Activated CD4-positive, alpha-beta T cell treated with anti-CD3 and anti-CD28 coated beads, Interleukin-10, Interleukin-2, amounts not matched to agents 100 ng/mL and 50 ng/mL, durations not matched to agents 16 hours and 8 hours (primary cell): ENCODE results near the gene LITAF.
"Not testable (repeated sequence)": the region's sequence is repeated elsewhere in the genome, so short reads cannot be mapped to it uniquely, and the experiment has no call there.

Experiments used
- DNase-seq: peaks from one replicate; pipeline ENCODE4 v3.0.0-alpha.2; 2020

Gene LITAF

GRCh38 chr16:11597235-11598095 lies 10.7 kb upstream of the LITAF start:
- no peak for DNase-seq

- no peak for DNase-seq
Observed at GRCh38 chr16:11596572-11597226, 10.0 kb upstream of the LITAF start.

GRCh38 chr16:11593581-11593980 lies 6.9 kb upstream of the LITAF start:
- no peak for DNase-seq

- DNase-seq = not testable (repeated sequence)
Observed at GRCh38 chr16:11593076-11593475, 6.4 kb upstream of the LITAF start.

- not testable (repeated sequence) for DNase-seq
Observed at GRCh38 chr16:11591630-11592029, 4.9 kb upstream of the LITAF start.

- no peak for DNase-seq
Observed at GRCh38 chr16:11589198-11589550, 2.5 kb upstream of the LITAF start.

GRCh38 chr16:11588321-11589197 lies 1.8 kb upstream of the LITAF start:
- DNase-seq = no peak

- no peak for DNase-seq
Observed at GRCh38 chr16:11587643-11588247, 1.0 kb upstream of the LITAF start.

- DNase-seq = no peak
Observed at GRCh38 chr16:11586378-11586855, 302 bp downstream of the LITAF start.

GRCh38 chr16:11585460-11586377 lies 1.0 kb downstream of the LITAF start:
- DNase-seq = no peak

GRCh38 chr16:11583889-11584565 lies 2.7 kb downstream of the LITAF start:
- DNase-seq = peak; percentile 33

- DNase-seq = no peak
Observed at GRCh38 chr16:11583166-11583565, 3.6 kb downstream of the LITAF start.

- peak; percentile 37 for DNase-seq
Observed at GRCh38 chr16:11582157-11582814, 4.4 kb downstream of the LITAF start.

- DNase-seq = no peak
Observed at GRCh38 chr16:11581678-11582077, 5.0 kb downstream of the LITAF start.

- DNase-seq = no peak
Observed at GRCh38 chr16:11580451-11581086, 6.2 kb downstream of the LITAF start.

- not testable (repeated sequence) for DNase-seq
Observed at GRCh38 chr16:11577290-11577660, 9.4 kb downstream of the LITAF start.

- DNase-seq = no peak
Observed at GRCh38 chr16:11576427-11577289, 10.1 kb downstream of the LITAF start.

GRCh38 chr16:11575223-11575589 lies 11.5 kb downstream of the LITAF start:
- no peak for DNase-seq
